ENCODE results near the gene SETD4. TPM values are rescaled to one million over a fixed set of nuclear protein-coding genes. Genes with fewer than 3 reads are reported as not detected.

SETD4 gene
- total RNA-seq, 1 experiment from 2014 or later: 22.7 TPM

GRCh38 chr21:36040389-36040788 lies 19.9 kb downstream of the SETD4 start:
- H3K36me3 ChIP-seq (ENCODE audit: control insufficient read depth in 1 of 2, insufficient read depth in 2 of 2, low read length in 2 of 2): peaks cover 33 to 38% of the 10 kb centered on the region in 2 experiments; a peak in 3 of 4 replicates
- CTCF ChIA-PET: no interaction called here

More at GRCh38 chr21:36040389-36040788, 19.9 kb downstream of the SETD4 start:
- no peak overlapping the region for H3K27ac ChIP-seq (ENCODE audit: low read depth, low read length)
- no peaks in the 10 kb centered on the region for H3K4me1 ChIP-seq (ENCODE audit: control insufficient read depth in 1 of 2, insufficient read depth in 2 of 2, low read length in 2 of 2)
- POLR2A ChIA-PET: no interaction called here
- H3K4me3 ChIP-seq (replicated peaks in 1 of 2; ENCODE audit: low read depth in 1 of 2, low read length in 2 of 2): no peak overlapping the region
- RAD21 ChIA-PET (ENCODE audit: low non-redundant PET in 1 of 2, low total read pairs in 2 of 2, uncharacterized antibody in 2 of 2, unreplicated experiment in 2 of 2): no interaction called here
- no peaks in the 10 kb centered on the region for H3K9me2 ChIP-seq (ENCODE audit: insufficient read depth)
- no peaks in the 10 kb centered on the region for H3K9me3 ChIP-seq (ENCODE audit: control insufficient read depth in 1 of 2, insufficient read depth in 1 of 2, low read depth in 1 of 2, low read length in 2 of 2)
- no peaks in the 10 kb centered on the region for H4K20me1 ChIP-seq (ENCODE audit: insufficient read depth)
- DNase-seq (ENCODE audit: low read depth, low spot score) (no peak), ATAC-seq (no peak)
- intact Hi-C loops (cut with micrococcal nuclease): no loop called here
- H3K4me2 ChIP-seq (ENCODE audit: low read length): no peak overlapping the region
- no peaks in the 10 kb centered on the region for H3K79me2 ChIP-seq (ENCODE audit: insufficient read depth, low read length)
- no peak overlapping the region for H3K9ac ChIP-seq (ENCODE audit: low read length)
- BruUV-seq (replicated peaks): no TSS peak
- H2AFZ ChIP-seq (ENCODE audit: low read depth, low read length, poor library complexity, severe bottlenecking): no peak overlapping the region
- TF ChIP-seq REST (IDR thresholded peaks at IDR 0.05; ENCODE audit: low read depth) (no peak), RAD21 (IDR thresholded peaks at IDR 0.05; ENCODE audit: low read depth) (no peak), SP1 (IDR thresholded peaks at IDR 0.05; ENCODE audit: low read depth) (no peak), TCF7L2 (IDR thresholded peaks at IDR 0.05; ENCODE audit: borderline replicate concordance, extremely low read depth, insufficient read depth, insufficient read length) (no peak), ZBTB33 (IDR thresholded peaks at IDR 0.05; ENCODE audit: extremely low read depth, insufficient replicate concordance, low read length) (no peak), FOSL1 (IDR thresholded peaks at IDR 0.05; ENCODE audit: low read depth) (no peak), SIN3A (IDR thresholded peaks at IDR 0.05; ENCODE audit: low read depth) (no peak), POLR2AphosphoS5 (IDR thresholded peaks at IDR 0.05; ENCODE audit: low read depth, low read length) (no peak), EZH2 (IDR thresholded peaks at IDR 0.05) (no peak)
- H3K27me3 ChIP-seq (ENCODE audit: insufficient read depth, low read length): no peaks in the 10 kb centered on the region
